GM19397 (cell line): ENCODE measurements around the gene RASSF3.
"Not testable (repeated sequence)": the region's sequence is repeated elsewhere in the genome, so short reads cannot be mapped to it uniquely, and the experiment has no call there.

ENCODE experiments used
- ATAC-seq: cut with Tn5 transposase; IDR thresholded peaks from one replicate; pipeline ENCODE4 v1.9.1; 2021; ENCODE audit warnings: mild to moderate bottlenecking, moderate library complexity; ENCODE audit not compliant: unreplicated experiment

Gene RASSF3

GRCh38 chr12:64610079-64610659 lies at the start of gene RASSF3:
TSS of gene RASSF3 (plus strand) at chr12:64610495. CDS start at chr12:64610633, 138 bp downstream.
- ATAC-seq: peak; percentile 66

GRCh38 chr12:64561302-64562136 lies 48.8 kb upstream of the RASSF3 start:
- no peak for ATAC-seq

GRCh38 chr12:64566122-64566521 lies 44.2 kb upstream of the RASSF3 start:
- no peak for ATAC-seq

- ATAC-seq: no peak
These were observed 43.3 kb upstream of the RASSF3 start for GRCh38 chr12:64566831-64567517.

- ATAC-seq: no peak
These were observed 42.7 kb upstream of the RASSF3 start for GRCh38 chr12:64567570-64567969.

GRCh38 chr12:64568298-64568697 lies 42.0 kb upstream of the RASSF3 start:
- no peak for ATAC-seq

- ATAC-seq: no peak
These were observed 40.2 kb upstream of the RASSF3 start for GRCh38 chr12:64569923-64570691.

GRCh38 chr12:64571411-64571810 lies 38.9 kb upstream of the RASSF3 start:
- ATAC-seq: no peak

GRCh38 chr12:64572241-64572640 lies 38.1 kb upstream of the RASSF3 start:
- ATAC-seq: no peak

GRCh38 chr12:64574837-64575236 lies 35.5 kb upstream of the RASSF3 start:
- no peak for ATAC-seq

GRCh38 chr12:64577046-64577445 lies 33.2 kb upstream of the RASSF3 start:
- no peak for ATAC-seq

- no peak for ATAC-seq
These were observed 31.7 kb upstream of the RASSF3 start for GRCh38 chr12:64578566-64578965.

- ATAC-seq: no peak
These were observed 29.6 kb upstream of the RASSF3 start for GRCh38 chr12:64580681-64581080.

- ATAC-seq: no peak
These were observed 28.2 kb upstream of the RASSF3 start for GRCh38 chr12:64582114-64582513.

GRCh38 chr12:64582862-64583261 lies 27.4 kb upstream of the RASSF3 start:
- ATAC-seq: no peak

GRCh38 chr12:64583395-64583770 lies 26.9 kb upstream of the RASSF3 start:
- not testable (repeated sequence) for ATAC-seq

- no peak for ATAC-seq
These were observed 26.4 kb upstream of the RASSF3 start for GRCh38 chr12:64583771-64584421.

- no peak for ATAC-seq
These were observed 25.2 kb upstream of the RASSF3 start for GRCh38 chr12:64585104-64585503.

- ATAC-seq: no peak
These were observed 22.8 kb upstream of the RASSF3 start for GRCh38 chr12:64587447-64587846.

GRCh38 chr12:64590183-64590582 lies 20.1 kb upstream of the RASSF3 start:
- no peak for ATAC-seq
